GM12892 (cell line): ENCODE data around the gene CELF3.

Experiments used
- POLR2A ChIP-seq: IDR thresholded peaks from 2 replicates; pipeline ENCODE4 v1.6.1; 2011; ENCODE audit warnings: low read depth, low read length, control low read depth
- POLR2AphosphoS5 ChIP-seq: IDR thresholded peaks from 2 replicates; pipeline ENCODE4 v1.6.1; 2011; ENCODE audit warnings: low read depth, low read length, control low read depth
- TAF1 ChIP-seq: IDR thresholded peaks from 2 replicates; pipeline ENCODE4 v1.6.1; 2011; ENCODE audit warnings: low read depth, mild to moderate bottlenecking, control low read depth, low read length, borderline replicate concordance

GRCh38 chr1:151692226-151692625 is 24.4 kb downstream of the CELF3 start:
- TF ChIP-seq POLR2AphosphoS5 (no peak), POLR2A (no peak), TAF1 (no peak)
